HG03196 (cell line): ENCODE results near the gene PRKG1.
"Not testable (repeated sequence)": the region's sequence is repeated elsewhere in the genome, so short reads cannot be mapped to it uniquely, and the experiment has no call there.

Experiments used
- ATAC-seq: cut with Tn5 transposase; IDR thresholded peaks from one replicate; pipeline ENCODE4 v1.9.1; 2021; ENCODE audit not compliant: unreplicated experiment

The PRKG1 gene

DNA sequence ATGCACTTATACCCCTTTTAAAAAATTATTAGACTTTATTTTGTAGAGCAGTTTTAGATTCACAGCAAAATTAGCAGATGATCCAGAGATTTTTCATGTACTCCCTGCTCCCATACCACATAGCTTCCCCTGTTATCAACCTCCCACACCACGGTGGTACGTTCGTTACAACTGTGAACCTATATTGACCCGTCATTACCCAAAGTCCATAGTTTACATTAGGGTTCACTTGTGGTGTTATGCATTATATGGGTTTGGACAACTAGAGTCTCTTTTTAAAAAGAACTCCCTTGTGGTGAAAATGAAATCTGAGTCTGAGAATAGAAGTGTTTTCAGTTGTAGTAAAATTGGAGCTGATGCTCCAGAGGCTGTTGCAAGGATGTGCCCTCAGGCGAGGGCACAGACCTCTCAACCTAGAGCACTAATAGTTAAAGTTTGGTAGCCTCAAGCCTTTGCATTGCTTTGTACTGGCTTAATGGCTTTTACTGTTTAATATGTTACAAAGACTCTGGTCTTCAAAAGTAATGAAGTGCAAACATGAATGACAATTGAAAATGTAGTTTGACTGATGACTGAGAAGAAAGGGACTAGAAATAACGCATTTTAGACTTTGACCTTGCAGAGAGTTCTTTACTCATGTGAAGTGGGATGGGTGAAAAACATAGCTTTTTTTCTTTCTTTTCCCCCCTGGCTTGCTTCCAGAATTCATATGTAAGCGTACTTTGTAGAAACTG is 655.7 kb downstream of the PRKG1 start:
- ATAC-seq: no peak

DNA sequence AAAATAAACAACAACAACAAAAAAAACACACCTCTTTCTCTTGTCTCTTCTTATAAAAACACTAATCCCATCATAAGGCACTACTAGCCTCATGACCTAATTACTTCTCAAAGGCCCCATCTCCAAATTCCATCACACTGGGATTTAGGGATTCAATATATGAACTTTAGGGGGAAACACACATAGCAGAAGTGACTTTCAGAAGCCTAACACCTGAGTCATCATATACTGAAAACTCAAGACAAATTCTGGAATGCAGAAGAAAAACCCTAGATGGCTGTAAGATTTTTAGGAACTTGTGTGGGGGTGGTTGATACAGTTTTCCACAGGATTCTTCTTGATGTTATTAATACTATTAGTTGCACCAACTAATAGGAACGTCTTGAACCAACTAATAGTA is 658.8 kb downstream of the PRKG1 start:
- ATAC-seq: no peak

DNA sequence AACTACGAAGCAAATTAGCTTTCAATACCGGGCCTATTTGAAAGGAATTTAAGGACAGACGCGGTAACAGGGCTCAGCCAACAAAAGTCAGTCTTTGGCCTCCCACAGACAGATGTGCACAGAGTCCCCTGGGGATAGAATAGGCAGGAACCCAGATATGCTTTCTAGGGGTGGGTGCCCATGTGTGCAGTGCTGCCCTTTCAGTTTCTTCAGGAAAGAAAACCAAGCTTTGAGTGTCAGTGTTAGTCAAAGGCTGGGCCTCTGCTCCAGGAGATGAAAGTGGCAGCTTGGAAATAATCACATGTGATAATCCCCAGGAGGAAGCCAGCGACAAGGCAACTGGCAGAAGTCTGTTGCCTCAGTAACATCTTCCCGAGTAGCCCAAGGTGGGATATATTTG is 668.9 kb downstream of the PRKG1 start:
- ATAC-seq: peak; percentile 99

DNA sequence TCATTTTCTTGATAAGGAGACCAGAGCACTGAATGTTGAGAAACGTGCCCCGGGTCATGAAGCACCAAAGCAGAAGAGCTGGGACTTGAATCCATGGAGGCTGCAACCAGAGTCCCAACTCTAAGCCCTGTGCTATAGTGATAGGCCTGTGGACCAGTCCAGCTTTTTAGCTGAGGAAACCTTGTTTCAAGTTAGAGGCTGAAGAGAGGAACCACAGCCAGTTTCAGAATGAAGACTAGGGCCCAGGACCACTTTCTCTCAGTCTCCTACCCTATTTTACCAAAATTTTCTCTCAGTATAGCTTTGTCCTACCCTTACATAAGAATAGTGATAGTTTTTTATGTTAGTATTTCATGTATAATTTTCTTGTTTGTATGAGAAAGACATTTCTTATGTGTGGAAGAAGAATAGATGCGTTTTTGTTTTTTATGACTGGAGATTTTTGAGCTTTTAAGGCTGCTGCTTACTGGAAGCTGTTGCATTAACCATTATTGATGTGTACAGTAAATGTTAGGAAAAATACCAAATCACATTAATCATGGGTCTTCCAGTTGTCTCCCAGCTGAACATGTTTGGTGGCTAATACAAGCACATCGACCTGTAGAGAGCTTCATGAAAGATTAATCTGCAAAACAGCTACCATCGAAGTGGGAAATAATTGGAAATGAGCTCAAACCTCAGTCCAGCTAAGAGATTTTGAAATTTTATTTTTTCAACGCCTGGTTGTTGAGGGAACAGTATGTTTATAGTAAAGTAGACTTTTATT is 670.1 kb downstream of the PRKG1 start:
- ATAC-seq: no peak

DNA sequence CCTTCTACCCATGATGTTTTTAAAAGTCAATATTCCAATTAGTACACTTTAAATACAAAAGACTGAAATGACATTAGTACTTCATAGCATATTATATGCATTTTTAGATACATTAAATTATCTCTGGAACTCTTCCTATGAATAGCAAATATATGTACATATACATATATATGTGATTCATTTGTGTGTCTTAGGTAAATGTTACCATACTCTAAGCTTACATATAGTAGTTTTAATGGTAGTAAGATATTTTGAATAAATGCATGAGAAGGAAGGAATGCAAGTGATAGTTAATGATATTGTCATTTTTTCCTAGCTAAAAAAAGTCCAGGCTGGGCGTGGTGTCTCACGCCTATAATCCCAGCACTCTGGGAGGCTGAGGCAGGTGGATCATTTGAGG is 671.1 kb downstream of the PRKG1 start:
- no peak for ATAC-seq

DNA sequence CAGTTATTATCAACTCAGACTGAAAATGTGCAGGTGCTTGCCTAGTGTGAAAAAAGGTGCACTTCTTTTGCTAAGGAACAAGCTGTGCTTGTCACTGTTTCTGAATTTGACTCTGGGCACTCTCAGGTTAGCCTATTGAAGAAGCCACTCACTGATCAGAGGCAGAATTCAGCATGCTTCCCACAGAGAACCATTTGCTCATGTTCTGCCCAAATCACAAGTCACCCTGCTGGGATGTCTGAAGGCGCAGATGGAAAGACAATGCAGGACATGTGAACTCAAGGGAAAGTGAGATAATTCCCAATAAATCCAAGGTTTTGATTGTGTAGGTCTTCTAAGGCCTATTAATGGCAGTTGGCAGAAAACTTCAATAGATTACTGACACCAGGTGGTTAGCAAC is 672.9 kb downstream of the PRKG1 start:
- no peak for ATAC-seq

DNA sequence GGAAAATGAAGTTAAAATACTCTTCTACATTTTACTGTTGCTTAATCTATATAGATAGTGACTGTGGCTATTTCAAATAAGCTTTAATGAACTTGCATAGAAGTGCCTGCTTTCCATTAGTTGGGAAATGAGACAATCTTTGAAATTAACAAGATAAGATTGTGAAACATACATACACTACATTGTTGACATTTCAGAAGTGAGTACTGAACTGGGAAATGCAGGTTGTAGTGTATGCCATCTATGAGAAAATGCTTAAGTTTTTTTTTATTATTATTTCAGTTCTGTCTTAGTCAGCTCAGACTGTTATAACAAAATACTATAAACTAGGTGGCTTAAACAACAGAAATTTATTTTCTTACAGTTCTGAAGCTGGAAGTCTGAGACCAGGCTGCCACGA is 674.7 kb downstream of the PRKG1 start:
- ATAC-seq: no peak

DNA sequence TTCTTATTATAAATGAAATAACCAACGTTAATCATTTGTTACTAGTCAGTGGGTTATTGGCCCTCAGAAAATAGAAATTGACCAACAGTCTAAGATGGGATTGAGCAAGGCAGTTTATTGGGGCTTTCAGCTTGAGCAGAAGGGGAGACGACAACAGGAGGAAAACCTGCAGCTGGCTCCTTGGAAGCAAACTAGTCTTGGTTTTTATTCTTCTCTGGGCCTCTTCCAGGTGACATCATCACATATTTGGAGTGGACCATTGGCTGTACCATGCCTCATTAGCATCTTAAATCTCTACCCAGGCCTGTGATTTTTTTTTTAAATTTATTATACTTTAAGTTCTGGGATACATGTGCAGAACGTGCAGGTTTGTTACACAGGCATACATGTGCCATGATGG is 684.1 kb downstream of the PRKG1 start:
- ATAC-seq: no peak

DNA sequence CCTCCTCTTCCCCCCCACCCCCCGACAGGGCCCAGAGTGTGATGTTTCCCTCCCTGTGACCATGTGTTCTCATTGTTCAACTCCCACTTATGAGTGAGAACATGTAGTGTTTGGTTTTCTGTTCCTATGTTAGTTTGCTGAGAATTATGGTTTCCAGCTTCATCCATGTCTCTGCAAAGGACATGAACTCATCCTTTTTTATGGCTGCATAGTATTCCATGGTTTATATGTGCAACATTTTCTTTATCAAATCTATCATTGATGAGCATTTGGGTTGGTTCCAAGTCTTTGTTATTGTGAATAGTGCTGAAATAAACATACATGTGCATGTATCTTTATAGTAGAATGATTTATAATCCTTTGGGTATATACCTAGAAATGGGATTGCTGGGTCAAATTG is 684.6 kb downstream of the PRKG1 start:
- not testable (repeated sequence) for ATAC-seq

DNA sequence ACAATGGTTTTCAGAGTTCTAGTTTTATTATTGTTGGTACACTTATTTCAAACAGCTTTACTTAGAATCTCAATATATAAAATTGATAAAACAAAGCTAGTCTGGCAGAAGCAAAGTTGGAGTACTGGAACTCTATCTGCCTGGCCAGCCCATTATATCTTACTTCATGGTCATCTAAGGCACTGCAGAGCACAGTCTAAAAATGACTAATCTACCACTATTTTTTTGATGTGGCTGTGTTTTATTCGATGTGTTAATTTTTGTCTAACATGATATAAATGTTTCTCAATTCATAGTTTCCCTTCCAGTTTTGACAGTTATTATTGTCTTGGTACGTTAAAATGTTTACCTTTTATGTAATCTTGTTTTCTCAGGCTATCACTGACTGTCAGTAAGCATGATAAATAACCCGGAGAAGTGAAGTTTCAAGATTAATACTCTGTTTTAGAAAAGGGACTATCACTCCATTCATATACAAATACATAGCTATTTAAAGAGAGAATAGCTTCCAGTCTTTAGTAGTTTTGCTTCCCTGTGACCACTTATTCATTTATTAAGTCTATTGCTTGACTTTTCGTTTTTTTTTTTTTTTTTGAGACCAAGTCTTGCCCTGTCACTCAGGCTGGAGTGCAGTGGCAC is 685.7 kb downstream of the PRKG1 start:
- no peak for ATAC-seq

DNA sequence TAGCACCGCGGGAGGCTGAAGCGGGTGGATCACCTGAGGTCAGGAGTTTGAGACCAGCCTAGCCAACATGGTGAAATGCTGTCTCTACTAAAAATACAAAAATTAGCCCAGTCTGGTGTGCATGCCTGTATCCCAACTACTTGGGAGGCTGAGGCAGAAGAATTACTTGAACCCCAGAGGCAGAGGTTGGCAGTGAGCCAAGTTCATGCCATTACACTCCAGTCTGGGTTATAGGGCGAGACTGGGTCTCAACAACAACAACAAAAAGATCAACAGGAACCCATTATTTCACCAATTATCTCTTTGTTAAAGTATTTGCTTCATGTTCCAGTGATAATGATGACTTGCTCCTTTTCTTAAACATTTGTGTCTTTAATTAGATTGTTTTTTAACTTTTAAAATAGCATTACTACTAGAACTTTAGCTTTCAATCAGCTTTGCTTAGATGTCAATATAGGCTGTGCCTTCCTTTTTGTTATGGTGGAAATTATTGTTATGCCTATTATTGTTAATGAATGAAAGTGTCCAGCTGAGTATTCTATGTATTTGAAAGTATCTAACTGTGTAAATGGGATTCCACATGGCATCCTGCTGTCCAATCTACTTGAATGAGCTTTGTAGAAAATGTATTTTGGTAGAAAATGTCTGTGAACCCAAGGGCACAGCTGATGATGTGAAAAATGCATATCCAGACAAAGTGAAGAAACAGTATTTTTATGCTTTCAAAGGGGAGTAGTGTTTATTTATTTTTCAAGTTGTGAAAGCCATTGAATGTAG is 686.8 kb downstream of the PRKG1 start:
- ATAC-seq: no peak

DNA sequence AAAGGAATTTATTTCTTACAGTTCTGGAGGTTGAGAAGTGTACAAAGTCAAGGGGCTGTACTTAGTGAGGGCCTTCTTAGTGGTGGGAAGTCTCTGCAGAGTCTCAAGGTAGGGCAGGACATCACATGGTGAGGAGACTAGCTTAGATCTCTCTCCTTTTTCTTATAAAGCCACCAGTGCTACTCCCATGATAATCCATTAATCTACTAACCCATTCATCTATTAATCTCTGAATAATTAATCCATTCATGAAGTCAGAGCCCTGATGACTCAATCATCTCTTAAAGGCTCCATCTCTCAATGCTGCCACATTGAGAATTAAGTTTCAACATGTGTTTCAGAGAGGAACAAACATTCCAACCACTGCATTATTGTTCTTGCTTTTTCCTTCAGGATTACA is 689.5 kb downstream of the PRKG1 start:
- ATAC-seq: no peak

DNA sequence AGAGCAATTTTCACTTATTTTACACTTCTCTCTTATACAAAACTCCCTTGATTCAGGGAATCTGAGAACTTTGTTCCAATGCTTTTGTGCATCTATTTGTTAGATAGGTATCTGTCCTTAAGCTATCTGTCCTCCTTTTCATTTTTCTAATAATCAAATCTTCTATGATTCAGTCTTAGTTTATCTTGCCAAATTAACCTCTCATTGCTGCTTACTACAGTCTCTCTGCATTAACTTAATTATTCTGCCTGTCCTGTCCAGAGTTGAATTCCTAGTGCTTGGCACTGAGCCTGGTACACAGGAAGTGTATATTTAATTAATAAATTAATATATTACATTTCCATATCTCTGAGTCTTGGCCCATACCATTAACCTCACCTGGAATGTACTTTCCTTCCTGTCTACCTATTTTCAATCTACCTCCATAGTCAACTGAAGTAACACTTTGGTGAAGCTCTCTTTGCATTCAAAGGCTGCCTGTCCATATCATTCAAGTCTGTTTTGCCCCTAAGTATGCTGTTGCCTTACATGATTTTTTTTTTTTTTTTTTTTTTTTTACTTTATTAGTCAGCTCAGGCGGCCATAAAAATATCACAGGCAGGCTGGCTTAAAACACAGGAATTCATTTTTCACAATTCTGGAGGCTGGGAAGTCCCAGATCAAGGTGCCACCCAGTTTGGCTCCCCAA is 691.1 kb downstream of the PRKG1 start:
- ATAC-seq: no peak

DNA sequence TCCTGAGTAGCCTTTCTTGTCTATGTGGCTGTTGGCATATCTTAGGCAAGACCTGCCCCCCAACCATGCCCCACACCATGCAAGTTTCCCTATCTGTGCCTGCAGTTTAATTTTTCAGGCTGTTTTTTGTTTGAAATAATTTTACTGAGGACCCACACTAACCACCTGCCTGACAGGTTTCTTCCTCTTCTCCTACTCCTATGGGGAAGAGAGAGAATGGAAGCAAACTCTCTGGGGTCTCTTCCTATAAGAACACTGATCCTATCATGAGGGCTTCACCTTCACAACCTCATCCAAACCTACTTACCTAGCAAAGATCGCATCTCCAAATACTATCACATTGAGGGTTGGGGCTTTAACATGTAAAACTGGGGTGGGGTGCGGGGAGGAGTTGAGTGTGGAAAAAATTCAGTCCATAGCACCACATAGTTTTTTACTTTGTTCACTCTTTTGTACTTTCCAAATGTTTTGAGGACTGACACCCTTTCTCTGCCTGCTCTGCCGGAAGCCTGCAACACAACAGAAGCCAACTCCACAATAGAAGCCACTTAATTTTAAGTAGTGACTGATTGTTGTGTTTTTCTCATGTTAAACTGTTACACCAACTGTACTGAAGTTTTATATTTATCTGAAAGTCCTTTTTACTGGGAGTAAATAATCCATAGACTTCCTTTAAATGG is 692.3 kb downstream of the PRKG1 start:
- ATAC-seq: no peak

DNA sequence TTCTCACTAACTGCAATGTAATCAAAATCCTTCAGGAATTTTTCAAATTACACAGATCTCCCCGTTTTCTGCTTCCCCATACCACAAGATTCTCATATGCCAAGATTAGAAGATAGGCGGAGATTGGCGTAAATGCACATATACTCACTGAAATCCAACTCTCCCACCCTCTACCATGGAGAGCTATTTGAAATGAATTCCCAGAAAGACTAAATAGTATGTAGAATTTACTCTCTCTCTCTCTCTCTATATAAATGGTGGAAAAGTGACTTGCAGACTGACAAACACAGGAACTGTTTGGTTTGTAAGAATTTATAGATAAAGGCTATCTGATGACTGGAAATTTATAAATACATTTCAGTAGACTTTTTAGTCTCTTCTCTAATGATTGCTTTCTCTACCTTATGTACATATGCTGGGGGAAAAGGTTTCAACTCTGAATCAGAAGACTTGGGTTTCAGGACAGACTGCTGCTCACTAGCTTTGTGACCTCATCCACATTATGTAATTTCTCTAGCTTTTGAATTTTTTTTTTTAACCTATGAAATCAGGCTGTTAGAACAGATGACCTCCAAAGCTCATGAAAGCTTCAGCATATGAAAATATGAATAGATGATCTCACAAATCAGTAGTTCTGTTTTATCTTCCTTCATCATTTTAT is 692.9 kb downstream of the PRKG1 start:
- ATAC-seq: no peak

DNA sequence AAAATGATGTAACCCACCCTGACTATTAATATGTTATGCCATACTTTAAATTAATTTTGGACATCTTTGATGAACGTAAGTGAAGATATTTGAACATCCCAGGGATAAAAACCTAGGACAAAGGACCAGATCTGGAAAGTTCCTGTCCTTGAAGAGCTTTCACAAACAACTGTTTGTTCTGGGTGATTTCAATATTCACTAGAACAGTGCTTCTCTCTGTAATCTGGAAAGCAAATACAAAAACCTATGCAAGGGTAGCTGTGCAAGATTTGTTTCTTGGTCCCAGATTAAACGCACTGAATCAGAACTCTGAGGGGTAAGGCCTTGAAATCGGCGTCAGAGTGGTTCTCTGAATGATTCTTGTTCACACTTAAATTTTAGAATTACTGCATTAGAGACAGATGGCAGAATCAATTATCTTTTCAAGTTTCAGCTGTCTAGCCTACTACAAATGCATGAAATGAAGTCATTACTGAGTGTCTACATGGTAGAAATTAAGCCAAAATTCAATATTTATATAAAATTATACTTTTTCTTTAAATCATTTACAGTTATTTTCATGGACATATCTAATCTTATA is 694.7 kb downstream of the PRKG1 start:
- no peak for ATAC-seq

DNA sequence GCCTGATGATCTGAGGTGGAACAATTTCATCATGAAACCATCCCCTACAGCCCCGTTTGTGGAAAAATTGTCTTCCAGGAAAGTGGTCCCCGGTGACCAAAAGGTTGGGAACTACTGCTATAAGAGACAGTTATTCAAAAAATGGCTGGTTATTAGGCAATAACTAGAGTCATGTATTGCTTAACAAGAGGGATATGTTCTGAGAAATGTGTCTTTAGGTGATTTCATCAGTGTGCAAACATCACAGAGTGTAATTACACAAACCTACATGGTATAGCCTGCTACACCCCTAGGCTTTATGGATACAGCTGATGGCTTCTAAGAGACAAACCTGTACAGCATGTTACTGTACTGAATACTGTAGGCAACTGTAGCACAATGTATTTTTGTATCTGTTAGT is 696.4 kb downstream of the PRKG1 start:
- no peak for ATAC-seq

DNA sequence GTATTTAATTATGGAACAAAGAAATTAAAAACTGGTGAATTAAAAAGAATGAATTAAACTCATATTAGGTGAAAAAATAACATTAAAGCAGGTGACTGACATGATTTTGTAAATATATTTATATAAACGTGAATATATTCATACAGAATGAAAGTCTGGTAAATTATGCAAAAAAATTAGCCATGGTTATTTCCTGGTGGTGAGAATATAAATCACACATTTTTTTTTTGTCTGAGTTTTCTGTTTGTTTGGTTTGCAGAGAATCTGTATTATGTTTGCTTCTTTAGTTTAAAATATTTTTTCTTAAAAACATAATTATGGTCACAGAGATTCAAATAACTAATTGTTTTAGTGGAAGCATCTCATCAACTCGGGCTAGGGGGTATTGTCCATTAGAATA is 698.1 kb downstream of the PRKG1 start:
- no peak for ATAC-seq

DNA sequence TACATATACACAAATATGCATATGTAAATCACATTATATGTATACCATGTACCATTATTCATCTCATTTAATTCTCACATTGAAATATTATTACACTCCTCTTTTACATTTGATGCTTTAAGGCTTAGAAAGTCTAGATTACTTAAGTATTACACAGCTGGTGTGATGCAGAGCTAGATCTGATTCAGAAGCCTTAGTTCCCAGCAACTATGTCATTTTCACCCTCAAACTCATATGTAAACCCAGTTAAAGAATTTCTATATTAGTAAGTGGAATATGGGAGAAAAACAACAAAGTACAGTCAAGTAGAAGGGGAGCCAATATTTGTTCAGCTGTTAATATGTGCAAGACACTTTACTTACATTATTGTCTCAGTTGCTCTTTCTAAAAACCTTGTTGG is 699.4 kb downstream of the PRKG1 start:
- ATAC-seq: no peak
